HG02981 (cell line): Measurements from ENCODE around the gene NXPH4.
A peak's percentile ranks its signal among the peaks of the same experiment; 100 is the strongest.

ENCODE experiments used
- ATAC-seq: cut with Tn5 transposase; IDR thresholded peaks from one replicate; pipeline ENCODE4 v1.9.1; 2021; ENCODE audit warnings: mild to moderate bottlenecking, moderate library complexity; ENCODE audit not compliant: unreplicated experiment

NXPH4 gene

DNA sequence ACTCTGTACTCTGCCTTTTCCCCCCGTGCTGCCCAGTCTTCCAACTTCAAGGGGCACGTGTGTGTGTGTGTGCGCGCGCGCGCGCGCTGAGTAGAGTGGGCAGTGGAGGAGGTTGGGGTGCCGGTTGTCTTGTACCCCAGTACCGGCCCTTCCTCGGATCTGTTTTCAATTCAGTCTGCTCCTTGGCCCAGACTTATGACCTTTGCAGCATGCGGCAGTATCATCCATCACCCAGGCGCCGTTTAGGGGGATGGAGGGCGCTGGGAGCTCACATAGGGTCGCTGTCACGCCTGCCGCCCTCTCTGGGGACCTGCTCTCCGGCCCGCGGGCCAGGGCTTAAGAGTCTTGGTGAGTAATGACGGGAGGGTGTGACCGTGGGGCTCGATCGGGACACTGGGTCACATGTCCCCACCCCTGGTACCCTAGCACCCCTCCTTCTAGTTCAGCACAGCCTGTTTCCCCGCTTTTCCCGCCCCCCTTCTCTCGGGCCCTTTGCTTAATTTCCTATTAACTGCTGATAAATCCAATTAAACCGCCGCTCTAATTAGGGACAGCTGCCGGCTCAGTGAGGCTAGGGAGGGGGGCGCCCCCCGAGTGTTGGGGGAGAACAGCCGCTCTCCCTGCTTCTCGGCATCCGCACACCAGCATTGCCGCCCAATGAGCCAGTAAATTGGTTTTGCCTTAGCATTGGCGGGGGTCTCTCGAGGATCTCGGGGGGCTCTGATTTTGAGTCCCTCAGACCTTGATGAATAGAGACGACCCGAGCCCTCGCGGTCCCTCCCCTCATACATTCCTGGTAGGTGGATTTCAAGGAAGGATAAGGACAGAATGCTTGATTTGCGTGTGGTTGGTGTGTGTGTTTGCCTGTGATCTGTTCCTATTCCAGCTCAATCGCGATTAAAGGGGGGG, 25.1 kb downstream of the NXPH4 start:
- no peak for ATAC-seq

DNA sequence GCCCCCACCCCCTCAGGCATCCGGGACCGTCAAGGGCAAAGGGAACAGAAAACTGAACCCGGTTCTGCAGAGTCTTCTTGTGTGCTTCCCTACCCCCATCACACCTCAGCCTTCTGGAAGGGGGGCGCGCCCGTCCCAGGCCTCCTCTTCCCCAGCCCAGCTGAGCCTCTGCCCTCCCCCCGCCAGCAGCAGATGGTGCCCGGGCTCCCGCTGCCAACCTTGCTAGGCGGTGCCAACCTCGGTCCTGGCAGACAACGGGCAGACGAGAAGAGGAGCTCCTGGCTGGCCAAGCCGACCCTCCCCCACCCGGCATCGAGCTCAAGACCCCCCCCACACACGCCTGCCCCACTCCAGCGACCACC, 25.7 kb downstream of the NXPH4 start:
- no peak for ATAC-seq

DNA sequence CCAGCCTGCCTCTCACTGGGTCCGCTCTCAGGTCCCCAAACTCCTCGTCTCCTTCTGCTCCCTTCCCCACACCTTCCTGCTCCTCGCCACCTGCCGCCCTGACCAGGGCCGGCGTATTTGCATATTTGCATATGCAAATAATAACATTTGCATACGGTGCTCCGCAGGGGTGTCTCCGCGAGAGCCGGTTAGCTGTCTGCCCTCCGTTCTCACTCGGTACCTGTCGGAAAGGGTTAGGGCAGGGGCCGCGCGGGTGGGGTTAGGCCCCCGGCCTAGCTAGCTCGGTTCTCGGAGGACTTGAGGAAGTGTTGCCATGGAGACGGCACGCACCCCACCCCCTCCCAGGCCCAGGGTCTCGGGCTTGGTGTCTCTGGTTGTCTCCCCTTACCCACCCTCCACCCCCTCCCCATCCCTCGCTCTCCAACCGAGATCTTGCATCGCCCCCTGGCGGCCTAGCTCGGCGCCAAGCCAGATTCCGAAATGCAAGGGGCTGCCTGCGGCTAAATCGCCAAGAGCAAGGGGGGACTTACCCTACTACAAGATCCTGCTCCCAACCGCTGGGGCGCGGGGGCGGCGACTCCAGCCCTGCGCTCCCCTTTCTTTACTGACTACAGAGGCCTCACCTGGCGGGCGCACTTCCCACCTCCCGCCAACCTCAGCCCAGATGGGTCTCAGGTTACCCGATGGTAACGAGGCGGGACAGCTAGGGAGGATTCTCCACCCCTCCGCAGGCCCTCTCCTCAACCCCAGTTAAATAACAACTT, 26.3 kb downstream of the NXPH4 start:
- ATAC-seq = peak; percentile 47

DNA sequence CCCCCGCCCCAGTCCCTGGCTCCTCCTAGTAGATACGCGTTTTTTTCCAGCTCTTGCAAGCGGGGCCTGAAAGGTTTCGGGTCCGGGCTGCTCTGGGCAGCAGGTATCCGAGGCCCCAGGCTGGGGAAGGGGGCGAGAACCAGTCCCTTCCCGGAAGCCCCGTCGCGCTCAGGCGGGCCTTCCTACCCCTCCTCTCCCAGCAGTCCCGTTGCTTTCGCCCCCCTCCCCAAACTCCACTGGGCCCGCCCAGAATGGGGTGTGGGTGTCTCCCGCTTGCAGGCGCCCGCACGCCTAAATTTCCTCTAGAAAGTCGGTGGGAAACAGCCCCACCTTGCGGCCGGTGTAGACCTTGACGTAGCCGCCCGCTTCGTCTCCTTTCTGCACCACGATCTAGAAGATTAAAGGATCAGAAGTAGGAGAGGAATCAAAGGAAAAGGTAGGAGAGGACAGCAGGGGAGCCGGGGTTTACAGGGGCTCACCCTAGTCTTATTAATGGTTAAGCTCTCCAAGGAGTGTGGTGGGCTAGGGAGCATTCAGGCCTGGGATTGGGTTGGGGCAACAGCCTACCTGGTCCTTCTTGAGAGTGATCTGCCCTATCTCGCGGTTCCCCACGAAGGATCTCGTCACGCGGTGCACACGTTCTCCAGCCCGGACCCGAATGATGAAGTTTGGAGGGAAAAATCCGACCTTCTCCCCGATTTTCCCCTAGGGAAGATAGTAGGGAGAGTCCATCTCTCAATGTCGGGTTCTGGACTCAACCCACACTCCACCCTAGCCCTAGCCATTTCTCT, 27.1 kb downstream of the NXPH4 start:
- ATAC-seq = no peak

DNA sequence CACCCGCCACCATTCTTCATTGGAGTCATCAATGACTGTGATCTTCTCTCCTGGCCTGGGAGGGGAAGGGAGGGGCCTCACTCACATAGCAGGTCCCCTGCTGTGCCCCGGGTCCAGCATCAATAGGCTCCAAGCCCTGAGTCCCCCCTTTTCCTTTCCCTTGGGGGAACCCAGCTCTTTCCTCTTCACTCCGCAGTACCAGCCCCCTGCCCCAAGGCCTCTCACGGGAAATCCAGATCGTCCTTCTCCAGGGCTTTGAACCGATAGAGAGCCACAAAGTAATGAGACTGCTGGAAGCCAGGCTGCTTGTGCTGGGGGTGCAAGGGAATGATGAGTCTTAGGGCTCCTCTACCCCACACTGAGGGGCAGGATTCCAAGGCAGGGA, 27.7 kb downstream of the NXPH4 start:
- no peak for ATAC-seq

DNA sequence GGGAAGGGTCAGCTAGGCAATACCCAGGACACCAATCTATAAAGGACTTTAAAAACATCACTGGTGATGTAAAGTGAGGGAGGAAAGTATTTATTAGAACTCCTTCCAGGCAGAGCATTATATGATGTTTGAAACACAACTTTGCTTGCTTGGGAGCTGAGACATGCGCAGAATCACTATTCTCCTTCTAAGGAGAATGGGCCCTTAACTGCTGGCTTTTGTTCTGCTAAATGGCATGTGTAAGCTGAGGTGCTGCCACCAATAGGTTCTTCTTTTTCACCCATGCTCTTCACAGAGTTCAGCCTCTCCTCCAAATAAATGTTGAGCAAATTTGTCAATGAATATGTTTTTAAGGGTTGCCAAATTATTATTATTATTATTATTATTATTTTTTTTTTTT, 30.4 kb downstream of the NXPH4 start:
- ATAC-seq = no peak

DNA sequence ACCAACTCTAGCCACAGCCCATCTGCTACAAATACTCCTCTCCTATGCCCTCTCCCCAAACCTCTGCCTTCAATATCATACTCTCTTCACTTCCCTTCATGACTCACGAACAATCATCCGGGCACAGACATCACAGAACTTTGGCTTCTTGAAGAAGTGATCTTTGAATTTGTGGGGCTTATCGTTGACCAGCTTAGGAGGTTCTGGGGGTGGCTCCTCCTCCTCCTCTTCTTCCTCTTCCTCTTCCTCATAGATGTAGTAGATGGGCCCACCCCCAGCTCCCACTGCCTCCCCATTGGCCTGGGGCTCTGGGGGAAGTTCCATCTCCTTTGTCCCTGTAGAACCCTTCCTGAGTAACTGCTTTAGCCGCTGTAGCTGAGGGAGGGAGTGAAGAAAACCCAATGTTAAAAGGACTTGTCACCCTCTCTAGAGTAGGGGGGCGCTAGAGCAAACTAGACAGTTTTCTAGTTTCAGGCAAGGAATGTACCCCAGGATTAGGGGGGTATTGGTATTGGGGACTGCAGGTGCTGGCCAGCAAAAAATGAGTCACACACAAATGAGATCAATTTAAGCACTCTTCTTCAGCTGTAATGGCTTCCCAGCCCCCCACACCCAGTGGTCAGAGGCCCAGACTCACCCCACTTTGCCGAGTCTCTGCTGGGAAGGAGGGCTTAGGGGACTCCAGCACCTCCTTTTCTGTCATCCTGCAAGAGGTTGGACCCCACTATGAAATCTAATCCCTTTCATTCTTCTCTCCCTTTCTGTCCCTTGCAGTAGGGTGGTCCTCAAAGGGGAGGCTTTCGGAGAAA, 32.5 kb downstream of the NXPH4 start:
- ATAC-seq = no peak

DNA sequence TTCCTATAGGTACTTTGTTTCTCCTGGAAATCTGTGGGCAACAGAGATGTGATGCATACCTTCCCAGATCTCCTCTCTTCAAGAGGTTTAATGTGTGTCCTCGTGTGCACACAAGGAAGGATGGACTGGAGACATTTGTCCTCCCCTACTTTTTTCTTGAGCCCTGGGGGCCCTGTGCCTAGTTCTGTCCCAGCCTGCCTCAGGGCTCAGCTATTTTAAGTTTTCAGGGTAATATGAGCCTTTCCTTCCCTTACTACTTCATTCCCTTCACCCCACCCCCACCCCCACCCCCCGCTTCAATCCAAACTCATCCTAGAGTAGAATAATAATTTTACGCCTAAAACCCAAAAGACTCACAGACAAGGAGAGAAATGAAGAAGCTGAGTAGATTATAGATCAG, 33.9 kb downstream of the NXPH4 start:
- ATAC-seq = no peak

DNA sequence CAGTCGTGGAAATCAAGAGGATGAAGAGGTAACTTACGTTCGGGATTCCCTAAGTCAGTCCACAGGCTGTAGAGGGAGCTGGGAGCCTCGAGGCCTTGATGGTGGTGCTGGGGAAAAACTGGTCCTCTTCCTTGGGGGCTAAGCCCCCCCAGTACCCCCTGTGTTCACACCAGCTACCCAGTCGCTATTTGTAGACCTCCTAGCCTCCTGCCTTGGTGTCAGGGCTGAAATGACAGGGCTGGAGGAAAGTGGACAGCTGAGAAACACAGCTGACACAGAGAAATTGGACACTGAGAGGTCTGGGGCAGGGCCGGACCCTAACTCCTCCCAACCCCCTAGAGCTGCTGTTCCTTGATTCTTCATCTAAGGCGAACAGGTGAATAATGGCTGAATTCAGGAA, 34.4 kb downstream of the NXPH4 start, which contains the start of gene STAC3:
Gene STAC3 (minus strand): TSS at position 232 of the 400 bp plus-strand sequence. CDS start 1,551 bp downstream, outside the sequence.
- no peak for ATAC-seq

DNA sequence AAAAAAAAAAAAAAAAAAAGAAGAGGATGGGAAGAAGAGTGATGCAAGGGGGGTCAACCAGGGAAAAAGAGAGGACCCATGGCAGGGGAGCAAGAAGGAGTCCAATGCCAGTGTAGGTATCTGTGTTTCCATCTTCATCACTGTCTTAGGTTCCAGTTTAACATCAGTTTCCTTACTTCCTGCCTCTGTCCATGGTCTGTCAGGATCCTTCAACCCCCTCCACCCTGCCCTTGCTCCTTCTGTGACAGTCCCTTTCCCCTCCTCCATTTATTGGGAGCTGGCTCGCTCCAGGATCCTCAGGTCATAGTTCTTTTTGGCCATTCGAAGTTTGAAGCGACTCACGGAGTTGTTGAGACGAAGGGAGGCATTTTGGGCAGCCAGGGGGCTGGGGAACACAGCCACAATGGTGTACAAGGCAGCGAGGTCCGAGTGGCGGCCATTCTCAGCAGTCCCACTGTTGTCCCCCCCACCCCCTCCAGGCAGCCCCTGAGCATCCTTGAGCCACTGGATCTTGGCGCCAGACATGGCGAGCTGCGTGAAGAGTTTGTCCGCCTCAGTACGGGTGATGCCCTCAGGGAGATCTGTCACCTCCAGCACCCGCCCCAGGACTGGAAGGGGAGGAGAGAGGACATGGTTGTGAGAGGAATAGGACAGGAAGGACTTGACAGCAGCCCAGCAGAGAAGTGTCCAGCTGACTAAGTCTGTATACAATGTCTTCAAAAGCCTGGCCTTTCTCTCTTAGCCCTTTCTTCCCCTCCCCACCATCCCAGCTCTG, 38.1 kb downstream of the NXPH4 start:
- no peak for ATAC-seq

DNA sequence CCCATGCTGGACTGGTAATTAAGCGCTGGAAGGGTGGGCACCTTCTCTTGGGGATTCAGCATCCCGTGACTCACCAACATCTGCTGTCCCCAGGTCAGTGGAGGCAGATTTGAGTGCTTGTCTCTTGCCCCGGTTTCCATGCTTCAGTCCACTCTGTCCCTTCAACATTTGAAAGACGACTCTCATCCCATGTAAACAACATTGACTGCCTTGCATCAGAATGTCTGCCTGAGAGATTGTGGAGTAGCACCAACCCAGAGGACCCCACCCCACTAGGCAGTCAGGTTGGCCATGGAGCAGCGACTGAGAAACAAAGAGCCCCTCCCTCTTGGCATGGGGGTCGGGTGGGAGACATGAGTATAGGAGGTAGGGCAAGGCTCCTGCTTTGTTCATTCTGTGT, 39.3 kb downstream of the NXPH4 start:
- no peak for ATAC-seq

DNA sequence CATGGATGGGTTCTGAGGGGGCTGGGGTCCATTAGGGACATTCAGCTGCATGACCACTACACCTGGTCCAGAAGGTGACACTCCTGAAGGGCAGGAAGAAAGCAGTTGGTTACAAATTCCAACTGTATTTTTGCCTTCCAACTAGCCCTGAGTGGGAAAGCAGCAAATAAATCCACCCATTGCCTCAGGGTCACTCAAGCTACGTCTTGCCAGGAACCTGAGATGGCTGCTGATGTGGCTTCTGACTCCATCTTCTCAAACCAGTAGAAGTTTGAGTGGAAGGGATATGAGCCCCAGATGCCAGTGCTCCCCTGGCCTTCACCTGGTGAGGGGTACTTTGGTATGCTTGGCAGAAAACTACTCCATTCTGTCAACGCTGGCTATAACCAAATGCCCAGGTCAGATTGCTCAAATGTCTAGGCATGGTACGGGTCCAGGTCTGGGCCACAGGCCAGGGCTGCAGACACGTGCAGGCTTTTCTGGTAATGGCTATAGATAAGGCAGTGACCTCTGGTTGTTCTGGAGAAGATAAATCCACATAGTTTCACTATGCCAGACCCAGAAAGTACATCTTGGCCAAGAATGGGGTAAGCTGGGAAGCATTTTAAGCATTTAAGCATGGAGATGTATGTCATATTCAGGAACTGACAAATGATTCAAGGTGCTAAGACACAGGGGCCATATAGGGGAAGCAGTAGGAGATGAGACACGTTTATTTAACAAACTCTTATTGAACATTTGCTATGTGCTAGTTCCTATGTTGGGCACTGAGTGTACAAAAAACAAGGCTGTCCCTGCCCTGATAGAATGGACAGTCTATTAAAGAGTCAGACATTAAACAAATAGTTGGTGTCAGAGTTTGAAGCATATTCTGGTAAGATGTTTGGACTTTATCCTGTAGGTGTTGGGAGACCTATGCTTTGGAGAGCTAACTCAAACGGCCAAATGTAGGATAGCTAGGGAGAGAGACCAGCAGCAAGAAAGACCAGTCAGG, 42.7 kb downstream of the NXPH4 start:
- ATAC-seq = no peak

DNA sequence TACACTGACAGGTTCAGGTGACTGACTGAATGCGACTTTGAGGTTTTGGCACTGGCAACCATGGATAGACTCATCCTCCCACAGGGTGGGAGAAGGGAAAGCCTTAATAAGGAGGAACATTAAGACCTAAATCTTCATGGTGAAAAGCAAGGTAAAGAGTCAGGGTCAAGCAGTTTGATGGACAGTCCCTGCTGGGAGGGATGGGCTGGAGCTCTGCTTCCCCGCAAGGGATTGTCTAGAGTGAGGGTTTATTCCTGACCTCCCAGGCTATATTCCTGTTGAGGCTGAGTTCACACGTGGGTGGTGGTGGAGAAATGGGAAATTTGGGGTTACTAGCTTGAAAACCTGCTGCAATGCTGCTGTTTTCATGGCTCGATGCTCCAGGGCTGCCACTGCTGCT, 43.8 kb downstream of the NXPH4 start:
- ATAC-seq = no peak

DNA sequence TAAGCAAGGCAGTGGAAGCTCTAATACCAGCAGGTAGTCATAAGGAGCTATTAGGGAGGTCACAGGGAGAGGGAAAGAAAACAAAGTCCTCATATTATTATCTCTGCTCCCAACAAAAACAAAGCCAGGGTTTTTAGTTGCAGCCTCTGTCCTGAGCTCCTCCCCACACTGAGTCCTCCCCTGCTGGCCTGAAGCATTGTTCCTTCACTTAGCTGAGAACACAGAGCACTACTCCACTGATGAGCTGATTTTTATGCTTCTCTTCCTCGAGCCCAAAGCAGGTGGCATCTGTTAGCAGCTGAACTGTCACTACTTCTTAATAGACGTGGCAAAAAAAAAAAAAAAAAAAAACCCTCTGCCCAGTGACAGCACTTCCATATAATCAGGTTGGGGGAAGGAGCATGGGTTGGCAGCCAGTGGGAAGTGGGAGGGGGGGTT, 44.9 kb downstream of the NXPH4 start:
- ATAC-seq = no peak

DNA sequence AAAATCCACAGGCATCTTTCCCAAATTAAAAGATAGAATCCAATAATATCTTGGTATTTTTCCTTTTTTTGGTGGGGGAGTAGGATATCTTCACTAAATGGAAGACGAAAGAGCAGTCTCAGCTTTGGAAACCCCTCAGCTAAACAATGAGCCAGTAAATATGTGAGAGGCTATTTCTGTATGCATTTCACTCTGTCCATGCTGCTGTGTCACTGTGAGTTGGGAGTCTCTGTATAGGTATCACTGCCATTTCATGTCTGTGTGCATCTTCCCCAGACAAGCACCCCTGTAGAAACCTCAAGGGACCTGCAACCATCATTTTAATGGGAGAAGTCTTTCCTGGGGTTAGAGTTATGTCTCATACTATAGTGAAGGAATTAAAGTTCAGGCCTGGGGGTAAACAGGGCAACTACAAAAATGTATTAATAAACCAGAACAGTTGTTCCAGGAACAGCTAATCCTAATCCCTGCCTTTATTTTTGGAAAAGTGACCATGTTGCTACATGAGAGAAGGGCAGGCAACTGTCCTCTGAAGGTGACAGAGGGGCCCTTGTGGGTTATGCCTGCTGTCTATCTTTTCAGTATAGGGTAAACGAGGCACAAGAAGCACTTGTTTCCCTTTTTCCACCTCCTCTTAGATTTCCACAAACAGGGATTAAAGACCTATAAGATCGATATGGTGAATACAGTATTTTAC, 45.7 kb downstream of the NXPH4 start:
- ATAC-seq = no peak

DNA sequence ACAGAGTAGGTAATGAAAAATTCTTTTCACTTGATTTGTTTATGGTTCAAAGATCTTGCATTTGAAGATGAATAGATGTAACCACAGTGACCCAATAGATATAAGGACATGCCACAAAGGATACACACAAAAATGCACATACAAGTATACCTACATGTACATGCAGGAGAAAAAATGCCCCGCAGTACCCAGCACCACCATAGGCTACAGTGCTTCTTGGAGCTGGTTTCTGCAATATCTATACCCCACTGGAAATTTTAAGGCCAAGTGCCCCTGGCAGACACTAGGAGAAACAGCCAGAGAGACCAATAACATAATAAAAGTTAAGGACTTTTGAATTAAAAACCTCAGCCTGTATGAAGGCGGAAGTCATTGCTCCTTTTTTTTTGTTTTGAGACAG, 46.5 kb downstream of the NXPH4 start:
- no peak for ATAC-seq

DNA sequence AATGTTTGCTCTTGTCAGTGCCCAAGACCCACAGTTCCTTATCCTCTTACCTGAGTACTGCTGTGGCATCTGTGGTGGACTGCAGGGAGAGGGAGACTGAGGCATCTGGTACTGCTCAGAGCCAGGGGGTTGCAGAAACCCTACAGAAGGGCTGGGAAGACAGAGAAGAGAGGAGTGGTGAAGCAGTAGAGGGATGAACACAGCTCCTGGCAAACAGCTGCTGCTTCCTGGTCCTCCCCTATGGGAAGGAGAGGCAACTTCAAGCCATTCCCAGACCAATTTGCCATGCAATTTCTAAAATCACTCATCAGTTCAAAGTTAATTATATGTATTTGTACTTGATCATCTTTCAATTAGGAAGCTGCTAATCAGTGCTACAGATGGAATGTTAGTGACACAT, 50.1 kb downstream of the NXPH4 start:
- ATAC-seq = no peak

DNA sequence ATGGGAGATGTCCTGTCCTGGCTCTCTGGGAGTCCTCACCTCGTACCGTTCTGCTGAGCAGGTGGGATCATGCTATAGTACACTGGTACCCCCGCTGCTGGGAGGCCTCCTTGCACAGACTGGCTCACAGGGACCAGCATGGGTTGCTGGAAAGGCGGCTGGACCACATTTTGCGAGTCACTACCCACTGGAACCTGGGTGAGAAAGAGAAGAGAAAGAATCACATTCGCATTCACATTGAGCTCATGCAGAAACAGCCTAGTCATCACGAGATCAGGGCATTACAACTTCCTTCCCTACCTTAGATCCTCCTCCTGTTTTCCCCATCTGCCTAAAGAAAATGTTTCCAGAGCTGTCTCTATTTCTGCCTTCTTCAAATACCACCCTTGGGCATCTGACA, 51.7 kb downstream of the NXPH4 start:
- no peak for ATAC-seq
